Measurements from ENCODE around the gene AXIN1.
"Not testable (repeated sequence)": the region's sequence is repeated elsewhere in the genome, so short reads cannot be mapped to it uniquely, and the experiment has no call there.

AXIN1 gene

GRCh38 chr16:369866-370436 is 17.4 kb upstream of the AXIN1 start:
- no peak for DNase-seq

- DNase-seq: no peak
These were observed 16.8 kb upstream of the AXIN1 start for GRCh38 chr16:369275-369865.

- no peak for DNase-seq
These were observed 16.1 kb upstream of the AXIN1 start for GRCh38 chr16:368388-369158.

- no peak for DNase-seq
These were observed 14.9 kb upstream of the AXIN1 start for GRCh38 chr16:367333-367903.

GRCh38 chr16:366476-366875 is 14.0 kb upstream of the AXIN1 start:
- no peak for DNase-seq

GRCh38 chr16:364595-365491 is 12.3 kb upstream of the AXIN1 start:
- DNase-seq: no peak

GRCh38 chr16:363766-364490 is 11.4 kb upstream of the AXIN1 start:
- DNase-seq: no peak

- no peak for DNase-seq
These were observed 10.7 kb upstream of the AXIN1 start for GRCh38 chr16:363110-363765.

GRCh38 chr16:362702-362999 is 10.1 kb upstream of the AXIN1 start:
- DNase-seq: not testable (repeated sequence)

GRCh38 chr16:361872-362701 is 9.6 kb upstream of the AXIN1 start:
- DNase-seq: peak; percentile 56

GRCh38 chr16:361341-361871 is 8.9 kb upstream of the AXIN1 start:
- no peak for DNase-seq

- no peak for DNase-seq
These were observed 8.3 kb upstream of the AXIN1 start for GRCh38 chr16:360698-361336.

- DNase-seq: no peak
These were observed 7.6 kb upstream of the AXIN1 start for GRCh38 chr16:359871-360697.

- no peak for DNase-seq
These were observed 6.7 kb upstream of the AXIN1 start for GRCh38 chr16:359067-359763.

- no peak for DNase-seq
These were observed 4.2 kb upstream of the AXIN1 start for GRCh38 chr16:356741-357140.

GRCh38 chr16:354971-355461 is 2.5 kb upstream of the AXIN1 start:
- no peak for DNase-seq

GRCh38 chr16:354291-354881 is 1.9 kb upstream of the AXIN1 start:
- no peak for DNase-seq
